GM19328 (cell line): ENCODE results near the gene WIZ.
"Not testable (repeated sequence)": the region's sequence is repeated elsewhere in the genome, so short reads cannot be mapped to it uniquely, and the experiment has no call there.

Experiments used
- ATAC-seq: cut with Tn5 transposase; IDR thresholded peaks from one replicate; pipeline ENCODE4 v1.9.1; 2021; ENCODE audit warnings: mild to moderate bottlenecking, moderate library complexity; ENCODE audit not compliant: unreplicated experiment

Gene WIZ

DNA sequence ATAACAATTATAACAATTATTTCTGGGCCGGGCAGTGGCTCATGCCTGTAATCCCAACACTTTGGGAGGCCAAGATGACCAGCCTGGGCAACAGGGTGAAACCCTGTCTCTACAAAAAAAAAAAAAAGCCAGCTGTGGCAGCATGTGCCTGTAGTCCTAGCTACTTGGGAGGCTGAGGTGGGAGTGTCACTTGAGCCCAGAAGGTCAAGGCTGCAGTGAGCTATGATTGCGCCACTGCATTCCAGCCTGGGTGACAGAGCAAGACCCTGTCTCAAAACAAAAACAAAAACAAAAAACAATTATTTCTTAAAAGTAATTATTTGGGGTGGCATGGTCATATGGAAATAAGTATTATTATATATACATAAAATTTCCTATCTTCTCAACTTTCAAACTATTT lies 38.4 kb downstream of the WIZ start:
- not testable (repeated sequence) for ATAC-seq

DNA sequence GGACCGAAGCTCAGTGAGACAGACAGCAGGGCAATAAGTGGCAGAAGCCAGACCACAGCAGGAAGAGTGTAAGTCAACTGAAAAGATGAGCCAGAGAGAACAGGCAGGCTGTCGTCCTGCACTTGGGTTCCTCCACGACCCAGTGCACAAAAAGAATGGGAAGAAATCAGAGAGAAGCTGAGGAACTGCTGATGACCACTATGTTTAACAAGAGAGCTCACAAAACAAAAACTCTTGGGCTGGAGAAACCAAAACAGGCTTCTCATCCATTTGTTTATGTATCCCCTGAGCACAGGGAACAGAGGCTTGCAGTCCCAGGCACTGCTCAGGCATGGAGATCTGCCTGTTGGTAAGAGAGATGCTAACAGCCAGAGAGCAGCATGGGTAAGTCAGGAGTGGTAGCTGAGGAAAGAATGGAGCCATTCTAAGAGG lies 45.0 kb downstream of the WIZ start:
- ATAC-seq = no peak

DNA sequence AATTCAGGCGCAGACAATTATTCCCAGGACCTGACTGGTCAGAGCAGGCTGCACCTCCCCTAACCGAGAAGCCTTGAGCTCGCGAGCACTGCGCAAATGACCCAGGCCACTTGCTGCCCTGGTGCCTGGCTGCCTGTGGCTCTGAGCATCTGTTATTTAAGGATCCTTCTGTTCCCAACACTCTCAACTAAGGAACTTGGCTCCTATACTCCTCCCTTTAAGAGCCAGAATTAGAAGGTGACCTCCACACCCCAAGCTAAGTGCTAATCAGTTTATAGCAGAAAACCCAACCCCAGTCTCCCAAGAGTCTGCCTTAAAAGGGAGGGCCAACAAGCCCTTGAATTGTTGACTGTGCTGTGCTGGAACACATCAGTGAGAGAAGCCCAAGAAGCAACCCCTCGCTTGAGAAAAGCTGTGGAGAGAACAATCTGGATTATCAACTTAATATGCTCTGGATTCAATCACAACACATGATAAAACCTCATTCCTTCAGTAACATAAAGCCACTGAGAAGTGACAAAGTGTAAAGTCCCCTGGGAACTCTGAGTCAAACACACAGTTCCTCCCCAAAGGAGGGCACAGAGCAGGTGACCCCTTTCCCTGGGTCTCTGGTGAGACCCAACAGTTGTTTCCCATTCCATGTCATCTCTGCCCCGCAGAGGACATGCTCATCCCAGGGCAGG lies 45.5 kb downstream of the WIZ start:
- no peak for ATAC-seq

DNA sequence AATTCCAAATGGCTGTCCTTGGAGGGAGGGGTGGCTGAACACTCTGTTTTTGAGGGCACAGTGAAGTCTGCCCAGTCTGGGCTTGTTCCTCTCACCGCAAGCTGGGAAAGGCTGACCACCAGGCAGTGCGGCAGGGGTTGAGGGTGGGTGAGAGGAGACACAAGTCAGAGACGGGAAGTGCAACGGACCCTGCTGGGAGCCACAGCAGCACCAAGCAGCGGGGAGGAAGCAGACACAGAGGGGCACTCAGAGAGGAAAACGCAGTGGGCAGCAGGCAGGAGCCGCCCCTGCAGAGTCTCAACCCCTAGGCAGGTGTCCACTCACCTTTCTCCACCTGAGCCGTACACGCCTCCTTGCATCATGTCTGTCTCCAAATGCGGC lies 46.6 kb downstream of the WIZ start:
- ATAC-seq = no peak

DNA sequence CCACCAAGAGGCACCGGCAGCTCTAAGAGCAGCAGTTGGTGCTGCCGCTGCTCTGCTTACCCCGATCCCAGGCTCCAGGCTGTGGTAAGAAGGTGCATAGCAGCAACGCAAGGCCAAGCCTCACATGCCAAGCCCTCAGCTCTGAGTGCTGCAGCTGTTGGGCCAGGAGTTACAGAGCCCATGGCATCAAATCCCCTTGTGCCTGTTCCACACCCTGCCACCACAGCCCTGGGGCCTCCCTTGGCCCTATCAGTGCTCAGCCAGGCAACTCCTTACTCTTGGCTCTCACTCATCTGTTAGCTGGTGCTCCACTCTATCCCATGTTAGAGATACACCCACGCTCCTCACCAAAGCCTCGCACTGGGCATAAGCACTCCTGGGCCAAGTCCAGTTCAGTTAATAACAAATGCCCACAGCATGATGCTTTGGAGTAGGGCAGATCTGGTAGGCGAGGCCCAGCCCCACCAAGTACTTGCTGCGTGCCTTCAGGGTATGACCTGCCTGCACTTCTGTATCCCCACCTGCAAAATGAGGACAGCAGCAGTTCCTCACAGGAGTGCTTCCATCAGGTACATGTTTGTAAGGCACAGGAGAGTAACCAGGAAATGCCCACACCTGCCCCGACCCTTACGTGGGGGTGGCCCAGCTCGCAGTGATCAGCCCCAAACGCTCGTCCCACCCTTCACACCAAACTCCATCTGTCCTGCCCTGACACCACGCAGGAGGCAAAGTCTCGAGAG lies 47.2 kb downstream of the WIZ start:
- no peak for ATAC-seq

DNA sequence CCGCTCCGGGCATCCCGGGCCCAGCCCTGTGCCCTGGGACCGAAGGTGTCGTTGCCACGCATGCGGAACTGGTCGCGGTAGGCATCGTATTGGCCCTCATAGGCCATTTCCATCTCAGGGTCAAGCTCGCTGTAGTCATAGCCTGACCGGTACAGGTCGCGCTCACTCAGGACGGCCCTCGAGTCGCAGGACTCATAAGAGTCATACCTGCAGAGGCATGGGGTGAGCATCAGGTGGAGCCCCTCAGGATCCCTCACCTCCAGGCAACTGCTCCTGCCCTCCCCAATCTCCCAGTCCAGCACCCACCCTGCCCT lies 48.4 kb downstream of the WIZ start:
- ATAC-seq = no peak

DNA sequence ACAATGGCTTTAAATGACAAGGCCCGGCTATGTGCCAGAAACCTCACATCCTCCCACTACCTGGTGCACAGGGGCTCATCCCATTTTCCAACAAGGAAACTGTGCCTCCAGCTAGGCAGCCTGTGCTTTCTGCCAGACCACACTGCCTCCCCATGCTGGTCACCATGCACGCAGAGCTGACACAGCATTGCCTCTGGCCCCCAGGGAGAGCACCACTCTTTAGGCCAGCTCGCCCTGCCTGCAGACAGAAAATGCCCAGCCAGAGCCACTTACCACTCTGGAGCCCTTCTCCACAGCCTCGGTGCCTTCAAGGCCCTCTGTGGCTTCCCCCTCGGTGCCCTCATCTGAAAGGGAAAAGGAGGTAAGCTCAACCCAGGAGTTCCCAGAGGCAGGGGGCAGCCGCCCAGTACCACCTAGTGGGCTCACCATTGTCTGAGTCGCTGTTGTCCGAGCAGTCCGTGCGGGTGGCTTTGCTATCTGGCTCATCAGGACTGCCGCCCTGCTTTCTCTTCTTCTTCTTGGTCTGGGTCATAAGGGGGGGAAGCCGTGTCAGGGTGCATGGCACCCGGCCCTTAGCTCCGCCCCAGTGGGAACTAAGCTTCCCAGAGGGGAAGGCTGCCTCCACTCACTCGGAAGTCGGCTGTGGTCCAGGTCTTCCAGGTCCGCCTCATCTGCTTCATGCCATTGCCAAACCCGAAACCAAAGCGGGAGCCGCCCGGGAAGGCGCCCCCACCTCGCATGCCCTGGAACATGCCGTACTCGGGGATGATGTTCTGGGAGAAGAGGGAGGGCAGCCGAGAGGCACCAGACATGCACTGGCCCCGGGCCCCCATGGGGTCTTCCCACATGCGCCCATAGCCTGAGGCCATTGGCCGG lies 49.0 kb downstream of the WIZ start:
- ATAC-seq = no peak

DNA sequence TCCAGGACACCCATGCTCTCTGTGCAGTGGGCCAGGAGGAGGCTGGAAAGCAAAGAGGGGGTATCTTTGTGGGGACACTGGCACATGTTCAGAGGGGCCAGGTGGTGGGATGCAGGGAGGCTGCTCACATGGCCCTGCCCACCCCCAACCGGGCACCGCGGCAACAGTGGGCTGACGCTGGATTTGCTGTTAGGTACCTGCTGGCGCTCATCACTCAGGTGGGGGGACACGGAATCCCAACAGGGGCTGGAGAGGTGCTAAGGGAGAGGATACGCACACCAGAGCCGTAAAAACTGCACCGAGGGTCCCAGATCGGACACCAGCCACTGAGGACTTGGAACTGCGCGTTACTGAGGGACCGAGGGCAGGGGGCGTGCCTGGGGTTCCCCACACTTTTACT lies 50.1 kb downstream of the WIZ start:
- no peak for ATAC-seq

DNA sequence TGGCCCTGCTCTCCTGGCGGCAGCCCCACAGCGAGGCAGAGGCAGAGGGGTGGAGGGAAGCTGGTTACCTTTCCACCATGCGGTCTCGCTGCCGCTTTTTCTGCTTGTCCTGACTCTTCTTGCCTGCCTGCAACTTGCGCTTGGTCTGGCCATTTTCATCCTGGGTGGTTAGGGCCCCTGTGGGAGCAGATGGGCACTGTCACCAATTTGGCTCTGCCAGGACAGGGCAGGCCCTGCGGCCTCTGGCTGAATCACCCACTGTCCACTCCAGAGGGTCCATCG lies 50.6 kb downstream of the WIZ start:
- ATAC-seq = no peak

DNA sequence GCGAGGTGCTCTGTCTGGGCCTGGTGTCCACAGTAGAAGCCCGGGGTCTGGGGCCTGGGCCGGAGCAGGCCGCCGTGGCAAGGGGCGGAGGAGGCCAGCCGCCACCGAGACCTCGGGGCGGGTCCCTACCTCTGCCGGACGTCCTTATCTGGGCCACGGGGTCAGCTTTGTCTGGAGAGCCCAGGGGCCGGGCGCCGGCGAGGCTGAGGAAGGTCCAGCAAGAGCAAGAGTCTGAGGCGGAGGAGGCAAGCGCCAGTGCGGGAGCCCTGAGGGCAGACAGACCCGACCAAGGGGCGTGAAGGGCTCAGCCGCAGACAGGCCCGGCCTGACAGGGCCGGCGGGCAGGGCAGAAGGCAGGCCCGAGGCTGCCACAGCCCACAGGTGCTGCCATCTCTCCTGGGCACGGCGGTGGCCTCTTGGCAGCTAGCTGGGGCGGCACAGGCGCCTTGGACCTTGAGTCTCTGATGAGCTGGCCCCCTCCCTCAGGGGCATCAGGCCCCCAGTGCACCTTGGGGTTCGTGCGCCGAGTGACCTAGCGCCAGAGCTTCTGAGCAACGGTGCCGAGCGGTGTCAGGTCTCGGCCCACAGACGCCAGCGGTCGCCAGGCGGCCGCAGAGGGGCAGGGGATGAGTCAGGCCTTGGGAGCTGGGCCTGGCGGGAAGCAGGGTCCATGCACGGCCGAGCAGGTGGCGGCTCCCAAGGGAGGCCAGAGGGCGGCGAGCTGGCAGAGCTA lies 51.1 kb downstream of the WIZ start:
- ATAC-seq = no peak

DNA sequence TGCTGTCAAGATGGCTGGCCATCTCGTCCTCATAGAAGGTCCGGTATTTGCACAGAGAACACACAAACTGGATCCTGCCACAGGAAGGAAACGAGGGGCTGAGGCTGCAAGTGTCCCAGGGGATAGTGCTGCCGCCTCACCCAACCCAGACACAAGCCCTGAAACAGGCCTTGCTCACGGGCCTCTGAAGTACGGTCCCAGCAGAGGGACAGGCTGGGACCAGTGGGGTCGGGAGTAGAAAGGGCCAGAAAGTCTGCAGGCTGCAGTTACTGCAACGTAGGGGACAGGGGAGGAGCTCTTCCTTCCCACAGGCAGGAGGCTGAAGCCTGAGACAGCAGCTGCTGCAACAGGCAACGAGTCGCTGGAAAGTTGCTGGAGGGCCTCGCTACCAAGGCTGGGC lies 52.0 kb downstream of the WIZ start:
- no peak for ATAC-seq

DNA sequence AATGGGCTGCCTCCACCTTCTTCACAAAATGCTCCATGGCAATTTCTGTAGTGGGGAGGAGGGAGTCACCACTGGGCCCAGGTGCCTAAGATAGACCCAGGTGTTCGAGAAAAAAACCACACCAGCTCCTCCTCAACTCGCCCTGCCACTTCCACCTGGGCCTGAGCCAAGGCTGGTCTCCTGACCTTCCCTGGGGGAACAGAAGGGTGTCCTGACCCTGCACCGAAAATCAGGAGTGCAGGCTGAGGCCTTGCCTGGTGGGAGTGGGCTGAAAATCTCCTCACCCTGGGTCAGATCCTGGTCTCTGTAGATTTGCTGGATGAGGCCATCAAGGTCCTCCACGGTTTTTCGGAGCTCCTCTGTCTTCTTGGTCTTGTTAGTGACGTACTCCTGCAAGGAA lies 52.5 kb downstream of the WIZ start:
- no peak for ATAC-seq

DNA sequence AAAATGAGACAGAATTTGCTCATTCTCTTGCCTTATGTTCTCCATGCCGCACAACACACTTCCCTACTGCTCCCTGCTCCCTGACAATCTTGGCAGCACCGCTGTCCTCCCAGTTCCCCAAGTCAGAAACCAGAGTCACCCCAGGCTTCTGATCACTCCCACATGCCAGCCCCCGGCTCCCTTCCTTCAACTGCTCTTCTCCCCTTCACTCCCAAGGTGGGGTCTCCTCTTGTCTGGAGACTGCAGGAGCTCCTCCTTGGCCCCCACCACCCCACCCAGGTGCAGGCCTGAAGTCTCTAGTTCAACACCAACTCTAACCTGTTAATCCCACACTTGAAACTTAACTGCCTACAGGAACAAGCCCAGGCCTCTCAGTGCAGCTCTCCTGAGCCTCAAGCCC lies 53.3 kb downstream of the WIZ start:
- no peak for ATAC-seq

DNA sequence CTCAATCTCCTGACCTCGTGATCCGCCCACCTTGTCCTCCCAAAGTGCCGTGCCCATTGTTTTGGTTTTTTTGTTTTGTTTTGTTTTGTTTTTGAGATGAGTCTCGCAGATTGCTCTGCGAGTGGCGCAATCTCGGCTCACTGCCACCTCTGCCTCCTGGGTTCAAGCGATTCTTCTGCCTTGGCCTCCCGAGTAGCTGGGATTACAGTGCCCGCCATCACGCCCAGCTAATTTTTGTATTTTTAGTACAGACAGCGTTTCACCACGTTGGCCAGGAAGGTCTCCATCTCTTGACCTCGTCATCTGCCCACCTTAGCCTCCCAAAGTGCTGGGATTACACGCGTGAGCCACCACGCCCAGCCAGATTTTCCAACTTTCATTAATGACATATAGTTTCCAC lies 54.5 kb downstream of the WIZ start:
- not testable (repeated sequence) for ATAC-seq

DNA sequence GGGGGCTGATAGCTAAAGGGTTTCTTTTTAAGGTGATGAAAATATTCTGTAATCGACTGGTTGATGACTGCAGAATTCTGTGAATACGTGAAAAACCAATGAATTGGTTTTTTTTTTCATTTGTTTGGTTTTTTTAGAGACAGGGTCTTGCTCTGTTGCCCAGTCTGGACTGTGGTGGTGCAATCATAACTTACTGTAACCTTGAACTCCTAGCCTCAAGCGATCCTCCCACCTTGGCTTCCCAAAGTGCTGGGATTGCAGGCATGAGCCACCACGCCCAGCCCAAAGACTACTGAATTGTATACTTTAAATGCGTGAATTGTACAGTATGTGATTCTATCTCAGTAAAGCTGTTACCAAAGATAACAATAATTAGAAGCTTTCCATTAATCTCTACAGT lies 55.3 kb downstream of the WIZ start:
- ATAC-seq = no peak

DNA sequence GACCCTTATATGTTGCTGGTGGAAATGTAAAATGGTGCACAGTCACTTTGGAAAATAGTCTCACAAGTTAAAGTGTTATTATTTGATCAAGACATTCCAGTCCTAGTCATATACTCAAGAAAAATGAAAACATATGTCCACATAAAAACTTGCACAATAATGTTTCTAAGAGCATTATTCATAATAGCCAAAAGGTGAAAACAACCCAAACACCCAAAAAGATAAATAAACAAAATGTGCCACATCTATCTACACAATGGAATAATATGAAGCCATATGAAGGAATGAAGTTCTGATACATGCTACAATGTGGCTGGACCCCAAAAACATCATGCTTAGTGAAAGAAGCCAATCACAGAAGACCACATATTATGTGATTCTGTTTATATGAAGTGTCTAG lies 55.8 kb downstream of the WIZ start:
- ATAC-seq = no peak

DNA sequence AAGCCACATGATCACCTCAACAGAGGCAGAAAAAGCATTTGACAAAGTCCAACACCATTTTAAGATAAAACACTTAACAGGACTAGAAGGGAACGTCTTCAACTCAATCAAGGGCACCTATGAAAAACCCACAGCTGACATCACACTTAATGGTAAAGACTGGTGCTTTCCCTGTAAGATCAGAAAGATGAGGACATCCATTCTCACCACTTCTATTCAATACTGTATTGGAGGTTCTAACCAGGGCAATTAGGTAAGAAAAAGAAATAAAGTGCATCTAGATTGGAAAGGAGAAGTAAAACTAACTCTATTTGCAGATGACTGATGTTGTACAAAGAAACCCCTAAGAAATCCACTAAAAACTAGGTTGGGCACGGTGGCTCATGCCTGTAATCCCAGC lies 58.9 kb downstream of the WIZ start:
- ATAC-seq = no peak

DNA sequence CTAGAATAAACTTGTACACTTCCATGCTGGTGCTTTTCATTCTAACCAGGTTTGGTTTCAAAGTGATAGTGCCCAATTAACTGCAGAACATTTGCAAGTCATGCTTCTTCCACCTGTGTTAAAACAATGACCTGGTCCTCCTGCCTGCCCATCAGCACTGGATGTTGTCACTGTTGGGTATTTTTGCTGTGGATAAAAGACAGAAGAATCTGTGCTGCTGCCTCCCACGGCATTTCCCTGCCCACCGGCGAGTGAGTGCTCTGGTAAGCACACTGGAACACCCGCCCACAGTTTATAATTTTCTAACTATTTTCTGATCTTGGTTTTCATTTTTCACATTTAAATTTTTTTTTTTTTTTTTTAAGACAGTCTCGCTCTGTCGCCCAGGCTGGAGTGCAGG lies 67.9 kb downstream of the WIZ start:
- no peak for ATAC-seq

DNA sequence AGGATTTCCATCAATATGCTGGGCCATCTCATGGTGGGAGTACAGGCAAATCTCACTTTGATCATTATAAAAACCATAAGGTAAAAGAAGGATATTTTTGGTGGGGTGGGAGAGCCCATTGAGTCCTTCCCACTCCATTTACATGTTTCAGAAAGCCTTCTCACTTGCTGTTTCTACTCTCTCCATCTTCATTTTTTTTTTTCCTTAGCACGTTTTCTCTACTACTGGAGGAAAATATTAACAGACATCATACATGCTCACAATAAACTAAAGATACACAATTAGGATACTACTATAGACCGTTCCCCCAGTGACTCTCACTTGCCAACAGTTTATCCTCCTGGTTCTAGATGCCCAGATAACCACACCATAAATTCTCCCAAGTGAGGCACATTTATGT lies 68.3 kb downstream of the WIZ start:
- no peak for ATAC-seq

DNA sequence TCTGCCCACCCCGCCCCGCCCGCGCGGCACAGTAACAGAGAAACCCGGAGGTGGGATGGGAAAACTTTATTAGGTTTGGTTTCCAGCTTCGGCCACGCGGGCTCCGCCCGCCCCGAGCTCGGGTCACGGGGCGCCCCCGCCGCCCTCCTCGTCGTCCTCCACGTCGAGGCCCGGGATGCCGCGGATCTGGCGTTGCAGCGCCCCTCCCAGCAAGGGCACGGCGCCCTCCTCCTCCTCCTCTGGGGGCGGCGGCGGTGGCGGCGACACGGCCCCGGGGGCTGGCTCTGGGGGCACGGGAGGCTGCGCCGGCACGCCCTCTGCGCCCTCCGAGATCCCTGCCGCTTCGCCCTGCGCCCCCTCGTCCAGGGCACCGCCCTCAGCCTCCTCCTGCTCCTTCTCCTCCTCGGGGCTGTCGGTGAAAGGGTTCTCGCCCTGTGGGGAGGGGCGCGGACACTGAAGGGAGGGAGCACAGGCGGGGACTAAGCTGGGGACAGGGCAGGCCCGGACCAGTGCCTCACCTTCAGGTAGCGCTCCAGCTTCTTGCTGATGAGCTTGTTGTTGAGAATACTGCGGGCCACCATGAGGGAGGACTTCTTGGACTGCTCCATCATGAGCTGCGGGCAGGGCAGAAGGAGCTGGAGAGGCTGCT lies 69.6 kb downstream of the WIZ start:
- peak; percentile 32 for ATAC-seq
